CD4-positive, alpha-beta T cell (primary cell): ENCODE data around the gene FOXN1. TPM values are rescaled to one million over a fixed set of nuclear protein-coding genes. Genes with fewer than 3 reads are reported as not detected.

Source experiments
- ATAC-seq: fragments of 200-7000 bp; cut with Tn5 transposase; one replicate; pipeline ENCODE4 v1.10.0; 2022; ENCODE audit warnings: mild to moderate bottlenecking; ENCODE audit not compliant: poor library complexity
- CTCF ChIA-PET: fragments of 350-600 bp; sonication (Branson Sonifier 250); formaldehyde crosslinking; loops from one replicate; lab custom pipeline; 2021; ENCODE audit warnings: antibody characterized with exemption, inconsistent platforms; lab: Charles Lee
- POLR2A ChIA-PET: fragments of 350-600 bp; sonication (Branson Sonifier 250); formaldehyde crosslinking; loops from one replicate; lab custom pipeline; 2021; ENCODE audit warnings: antibody characterized with exemption, inconsistent platforms; lab: Charles Lee
- DNase-seq, 14 experiments: peaks; one replicate each; pipeline ENCODE4 v3.0.0-alpha.2; 2013 to 2020; ENCODE audit warnings: mixed read lengths in 2 of 14
- H3K27ac ChIP-seq, 2 donors: one replicate each; pipeline versions ENCODE4 v1.5.1 to v1.7.0; 2013; ENCODE audit warnings: low read length in 2 of 2, low read depth in 1 of 2, mild to moderate bottlenecking in 1 of 2
- H3K27me3 ChIP-seq, 2 experiments: 1 replicate in 1 of 2; 2 replicates in 1 of 2; pipeline versions ENCODE4 v1.6.1 to v1.7.0; 2013; ENCODE audit warnings: low read length in 2 of 2, control low read depth in 1 of 2, mild to moderate bottlenecking in 1 of 2, moderate library complexity in 1 of 2; ENCODE audit not compliant: insufficient read depth in 2 of 2, control insufficient read depth in 1 of 2
- H3K36me3 ChIP-seq: one replicate; pipeline ENCODE4 v1.6.1; 2013; ENCODE audit warnings: low read length, control low read depth; ENCODE audit not compliant: insufficient read depth
- H3K4me1 ChIP-seq: one replicate; pipeline ENCODE4 v1.6.1; 2013; ENCODE audit warnings: low read length, control low read depth; ENCODE audit not compliant: insufficient read depth
- H3K4me3 ChIP-seq: one replicate; pipeline ENCODE4 v1.5.1; 2013; ENCODE audit warnings: mild to moderate bottlenecking, low read length, moderate library complexity
- H3K9me3 ChIP-seq, 2 experiments: 1 replicate in 1 of 2; 2 replicates in 1 of 2; pipeline versions ENCODE4 v1.6.1 to v1.7.0; 2013; ENCODE audit warnings: low read length in 2 of 2, mild to moderate bottlenecking in 2 of 2, control low read depth in 1 of 2, moderate library complexity in 1 of 2; ENCODE audit not compliant: control insufficient read depth in 1 of 2, insufficient read depth in 1 of 2
- H3K27ac Mint-ChIP-seq: one replicate; pipeline ENCODE4 v1.8.0; 2020; ENCODE audit warnings: mixed read lengths
- H3K27me3 Mint-ChIP-seq: one replicate; pipeline ENCODE4 v1.8.0; 2021; ENCODE audit warnings: mixed read lengths
- H3K36me3 Mint-ChIP-seq: one replicate; pipeline ENCODE4 v1.8.0; 2021; ENCODE audit warnings: low read depth, mixed read lengths
- H3K4me1 Mint-ChIP-seq: one replicate; pipeline ENCODE4 v1.8.0; 2021; ENCODE audit warnings: low read depth, mixed read lengths
- H3K4me3 Mint-ChIP-seq: one replicate; pipeline ENCODE4 v1.8.0; 2020; ENCODE audit warnings: mild to moderate bottlenecking, mixed read lengths
- H3K9me3 Mint-ChIP-seq: one replicate; pipeline ENCODE4 v1.8.0; 2020; ENCODE audit warnings: mixed read lengths
- CTCF ChIP-seq: fragments of 200-600 bp; IDR thresholded peaks from one replicate; pipeline ENCODE4 v1.8.0; 2022; ENCODE audit warnings: antibody characterized with exemption, mild to moderate bottlenecking
- intact Hi-C, 2 experiments: fragments of 100-400 bp; cut with DNase I in 1 of 2; cut with micrococcal nuclease in 1 of 2; formaldehyde crosslinking; loops; one replicate each; pipeline versions ENCODE4 v1.15.1 to v1.9.0; 2023 to 2025; cut with DNase I, micrococcal nuclease
- total RNA-seq, 174 experiments: library from RNA in 2 of 174; stranded (reverse) in 2 of 174; gene quantifications; one replicate each; pipeline ENCODE4 v1.2.3 and lab custom pipeline; 2021 to 2026

Gene FOXN1
- total RNA-seq, 2 experiments from 2014 or later = not detected

DNA sequence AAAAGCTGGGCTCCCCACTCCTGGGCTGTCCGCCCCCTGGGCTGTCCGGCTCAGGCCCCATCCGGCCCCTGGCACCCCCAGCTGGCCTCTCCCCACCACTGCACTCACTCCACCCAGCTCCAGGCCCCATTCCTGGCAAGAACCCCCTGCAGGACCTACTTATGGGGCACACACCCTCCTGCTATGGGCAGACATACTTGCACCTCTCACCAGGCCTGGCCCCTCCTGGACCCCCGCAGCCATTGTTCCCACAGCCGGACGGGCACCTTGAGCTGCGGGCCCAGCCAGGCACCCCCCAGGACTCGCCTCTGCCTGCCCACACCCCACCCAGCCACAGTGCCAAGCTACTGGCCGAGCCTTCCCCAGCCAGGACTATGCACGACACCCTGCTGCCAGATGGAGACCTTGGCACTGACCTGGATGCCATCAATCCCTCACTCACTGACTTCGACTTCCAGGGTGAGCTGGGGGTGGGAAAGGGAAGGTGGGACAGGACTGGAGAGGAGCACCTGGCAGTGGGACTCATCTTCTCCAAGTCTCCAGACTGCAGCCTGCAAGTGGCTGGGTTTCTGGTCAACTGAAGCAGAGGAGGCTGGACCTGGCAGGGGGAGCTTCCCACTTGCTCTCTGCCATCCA lies 28.7 kb downstream of the FOXN1 start:
- no peak for DNase-seq
- Mint-ChIP-seq H3K4me3 (no peak overlapping the region), H3K27ac (no peak overlapping the region), H3K9me3 (no peaks in the 10 kb centered on the region), H3K4me1 (no peaks in the 10 kb centered on the region), H3K27me3 (no peaks in the 10 kb centered on the region), H3K36me3 (no peaks in the 10 kb centered on the region)
- ChIA-PET CTCF (no interaction called here), POLR2A (no interaction called here)
- Histone ChIP-seq H3K4me1 (no peaks in the 10 kb centered on the region), H3K27ac (no peak overlapping the region), H3K27me3 (no peaks in the 10 kb centered on the region), H3K9me3 (no peaks in the 10 kb centered on the region), H3K36me3 (no peaks in the 10 kb centered on the region), H3K4me3 (no peak overlapping the region)
- no peak for ATAC-seq
- no peak for TF ChIP-seq CTCF
- intact Hi-C loops = no loop called here

DNA sequence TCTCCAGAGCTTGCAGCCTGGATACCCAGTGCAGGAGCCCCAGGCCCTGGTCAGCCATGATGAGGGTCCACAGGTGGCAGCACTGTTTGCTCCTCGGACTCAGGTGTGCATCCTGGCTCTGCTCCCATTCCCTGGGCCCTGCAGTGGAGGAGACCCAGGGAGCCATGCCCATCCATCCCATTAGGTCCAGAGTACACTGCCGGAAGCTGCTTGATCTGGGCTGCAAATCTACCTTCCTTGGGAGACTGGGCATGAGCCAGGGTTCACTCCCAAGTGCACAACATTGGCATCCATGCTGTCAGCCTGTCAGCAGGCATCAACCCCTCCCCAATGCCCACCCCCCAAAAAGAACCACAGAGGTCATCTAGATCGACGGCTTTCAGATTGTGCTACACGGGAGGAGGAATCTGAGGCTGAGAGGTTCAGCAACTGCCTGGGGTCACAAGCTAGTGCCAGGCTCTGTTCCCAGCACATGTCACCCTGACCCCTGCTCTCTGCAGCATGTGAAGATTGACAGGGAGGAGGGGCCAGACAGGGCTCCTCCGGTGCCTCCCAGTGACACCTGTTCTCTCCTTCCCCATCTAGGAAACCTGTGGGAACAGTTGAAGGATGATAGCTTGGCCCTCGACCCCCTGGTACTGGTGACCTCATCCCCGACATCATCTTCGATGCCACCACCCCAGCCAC lies 30.5 kb downstream of the FOXN1 start:
- Histone ChIP-seq H3K36me3 (no peaks in the 10 kb centered on the region), H3K4me3 (no peak overlapping the region), H3K27ac (no peak overlapping the region), H3K9me3 (no peaks in the 10 kb centered on the region), H3K27me3 (no peaks in the 10 kb centered on the region), H3K4me1 (no peaks in the 10 kb centered on the region)
- no peak for ATAC-seq
- Mint-ChIP-seq H3K36me3 (no peaks in the 10 kb centered on the region), H3K9me3 (no peaks in the 10 kb centered on the region), H3K27ac (no peak overlapping the region), H3K4me3 (no peak overlapping the region), H3K4me1 (no peaks in the 10 kb centered on the region), H3K27me3 (no peaks in the 10 kb centered on the region)
- POLR2A ChIA-PET = no interaction called here
- TF ChIP-seq CTCF = no peak
- CTCF ChIA-PET = no interaction called here
- intact Hi-C loops = no loop called here
- DNase-seq = no peak

DNA sequence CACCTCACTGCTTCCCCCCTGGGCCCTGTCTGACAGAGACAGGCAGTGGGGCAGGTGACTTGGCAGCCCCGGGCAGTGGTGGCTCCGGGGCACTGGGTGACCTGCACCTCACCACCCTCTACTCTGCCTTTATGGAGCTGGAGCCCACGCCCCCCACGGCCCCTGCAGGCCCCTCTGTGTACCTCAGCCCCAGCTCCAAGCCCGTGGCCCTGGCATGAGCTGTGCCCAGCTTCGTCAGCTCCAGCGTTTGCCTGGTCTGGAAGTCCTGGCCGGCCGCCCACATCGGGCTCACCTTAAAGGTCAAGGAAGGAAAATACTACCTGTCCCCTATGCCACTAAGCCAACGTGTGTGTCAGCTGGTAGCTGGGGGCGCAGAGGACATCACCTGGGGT lies 31.1 kb downstream of the FOXN1 start:
- no peak overlapping the region for H3K4me3 ChIP-seq
- POLR2A ChIA-PET = no interaction called here
- H3K9me3 ChIP-seq = no peaks in the 10 kb centered on the region
- intact Hi-C loops = no loop called here
- H3K9me3 Mint-ChIP-seq = no peaks in the 10 kb centered on the region
- H3K36me3 Mint-ChIP-seq = no peaks in the 10 kb centered on the region
- H3K4me3 Mint-ChIP-seq = no peak overlapping the region
- DNase-seq = no peak
- H3K4me1 ChIP-seq = no peaks in the 10 kb centered on the region
- H3K27ac Mint-ChIP-seq = no peak overlapping the region
- ATAC-seq = no peak
- no peaks in the 10 kb centered on the region for H3K27me3 Mint-ChIP-seq
- H3K36me3 ChIP-seq = no peaks in the 10 kb centered on the region
- no peak overlapping the region for H3K27ac ChIP-seq
- TF ChIP-seq CTCF = no peak
- H3K27me3 ChIP-seq = no peaks in the 10 kb centered on the region
- CTCF ChIA-PET = no interaction called here
- H3K4me1 Mint-ChIP-seq = no peaks in the 10 kb centered on the region
